ENCODE results near the gene MARK2. TPM values are rescaled to one million over a fixed set of nuclear protein-coding genes. Genes with fewer than 3 reads are reported as not detected.

MARK2 gene
- total RNA-seq, 1 donor from 2014 or later, result 32.4 TPM

DNA sequence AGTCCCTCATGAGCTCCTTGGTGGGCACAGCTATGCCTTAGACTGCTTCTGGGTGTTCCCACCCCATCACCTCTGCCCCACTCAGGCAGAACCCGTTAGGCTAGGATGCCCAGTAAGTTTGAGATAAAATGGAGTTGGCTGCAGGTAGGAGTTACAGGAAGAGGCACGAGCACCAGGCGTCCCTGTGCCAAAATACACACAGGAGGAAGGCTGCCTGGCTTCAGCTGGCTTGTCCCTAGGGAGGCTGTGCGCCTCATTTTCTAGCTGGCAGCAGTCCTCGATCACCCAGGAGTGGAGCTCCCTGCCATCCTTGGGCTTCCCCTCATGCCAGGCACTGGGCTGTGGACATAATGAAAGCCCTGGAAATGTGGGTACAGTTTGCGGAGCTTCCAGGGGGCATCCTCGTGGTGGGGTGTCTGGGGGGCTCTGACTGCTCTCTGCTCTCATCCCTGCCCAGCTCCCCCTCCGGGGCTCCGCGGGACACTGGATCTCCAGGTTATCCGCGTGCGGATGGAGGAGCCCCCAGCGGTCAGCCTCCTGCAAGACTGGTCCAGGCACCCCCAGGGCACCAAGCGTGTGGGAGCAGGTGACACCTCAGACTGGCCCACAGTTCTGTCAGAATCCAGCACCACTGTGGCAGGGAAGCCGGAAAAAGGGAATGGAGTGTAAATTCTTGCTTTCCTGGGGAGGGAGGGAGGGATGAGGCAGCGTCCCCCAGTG lies 12.3 kb upstream of the MARK2 start:
- intact Hi-C loops (cut with DNase I), result no loop called here
- no peak for DNase-seq (ENCODE audit: low spot score)

DNA sequence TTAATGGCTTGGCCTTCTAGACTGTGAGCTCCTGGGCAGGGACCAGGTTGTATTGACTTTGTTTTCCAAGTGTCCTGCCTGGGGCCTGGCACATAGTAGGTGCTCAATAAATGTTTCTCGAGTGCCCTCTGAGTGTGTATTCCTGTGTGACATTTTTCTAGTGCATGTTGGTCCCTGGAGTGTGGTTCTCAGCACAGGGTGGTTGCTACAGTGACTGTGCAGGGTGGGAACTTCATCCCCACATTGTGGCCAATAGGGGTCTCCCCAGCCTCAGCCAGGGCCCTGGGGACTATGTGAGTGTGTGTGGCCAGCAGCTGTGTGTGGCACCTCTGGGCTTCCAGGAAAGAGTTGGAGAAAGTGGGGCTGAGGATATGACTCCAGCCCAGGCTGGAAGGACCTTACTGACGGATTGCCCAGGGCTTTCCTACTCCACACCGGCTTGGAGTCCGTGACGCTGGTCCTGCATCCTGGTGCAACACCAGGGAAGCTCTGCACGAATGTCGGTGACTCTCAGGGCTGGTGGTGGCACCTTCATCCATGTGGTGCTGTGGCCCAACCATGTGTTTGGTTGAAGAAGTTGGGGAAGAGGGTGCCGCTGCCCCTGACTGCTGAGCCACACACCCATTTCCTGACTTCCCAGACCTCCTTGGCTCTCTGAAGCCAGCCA lies 9.0 kb upstream of the MARK2 start:
- intact Hi-C loops (cut with DNase I), result no loop called here
- no peak for DNase-seq (ENCODE audit: low spot score)

GRCh38 chr11:63831326-63831725 lies 7.6 kb upstream of the MARK2 start:
- intact Hi-C loops (cut with DNase I), result no loop called here
- no peak for DNase-seq (ENCODE audit: low spot score)

- intact Hi-C loops (cut with DNase I), result no loop called here
- DNase-seq (ENCODE audit: low spot score), result no peak
Observed at GRCh38 chr11:63832336-63832735, 6.6 kb upstream of the MARK2 start.

DNA sequence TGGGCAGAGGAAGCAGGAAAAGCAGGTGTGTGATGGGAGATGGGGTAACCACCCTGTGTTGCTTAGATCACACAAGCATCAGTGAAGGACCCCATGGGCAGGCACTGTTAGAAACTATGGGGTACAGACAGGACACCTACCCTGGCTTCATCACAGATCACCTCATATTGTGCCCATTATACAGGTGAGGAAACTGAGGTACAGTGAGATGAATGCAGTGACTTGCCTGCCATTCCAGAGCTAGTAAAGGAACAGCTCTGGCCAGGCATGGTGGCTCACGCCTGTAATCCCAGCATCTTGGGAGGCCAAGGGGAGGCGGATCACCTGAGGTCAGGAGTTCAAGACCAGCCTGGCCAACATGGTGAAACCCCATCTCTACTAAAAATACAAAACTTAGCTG lies 5.9 kb upstream of the MARK2 start:
- intact Hi-C loops (cut with DNase I), result no loop called here
- no peak for DNase-seq (ENCODE audit: low spot score)

DNA sequence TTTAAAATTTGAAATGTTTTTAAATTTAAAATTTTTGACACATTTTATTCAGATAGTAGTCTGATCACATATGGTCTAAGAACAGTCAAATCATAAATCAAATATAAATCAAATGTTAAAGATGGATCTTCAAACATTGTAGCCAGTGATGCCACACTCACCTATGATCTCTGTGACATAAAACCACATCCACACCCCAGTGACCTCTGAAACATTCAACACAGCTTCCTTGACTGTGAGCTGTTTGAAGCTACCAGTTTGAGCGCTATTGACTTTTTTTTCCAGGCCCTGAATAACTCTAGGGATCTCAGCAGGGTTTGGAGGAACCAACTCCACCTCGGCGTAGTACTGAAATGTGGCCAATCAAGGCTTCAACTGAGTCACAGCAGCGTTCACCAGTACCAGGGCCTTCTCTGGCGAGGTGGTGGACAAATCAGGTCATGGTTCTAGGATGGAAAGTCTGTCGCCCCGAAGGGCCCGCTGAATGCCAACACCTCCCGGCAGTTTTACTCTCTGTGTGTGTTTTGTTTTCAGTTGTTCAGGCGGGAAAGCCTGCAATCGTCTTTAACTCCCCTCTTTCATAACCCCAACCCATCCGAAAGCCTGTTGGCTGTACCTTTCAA lies 4.3 kb upstream of the MARK2 start:
- DNase-seq (ENCODE audit: low spot score), result no peak
- intact Hi-C loops (cut with DNase I), result loop anchor here (5.0 kb wide), 1 partner anchor 318 kb away; no protein-coding TSS in a partner anchor

DNA sequence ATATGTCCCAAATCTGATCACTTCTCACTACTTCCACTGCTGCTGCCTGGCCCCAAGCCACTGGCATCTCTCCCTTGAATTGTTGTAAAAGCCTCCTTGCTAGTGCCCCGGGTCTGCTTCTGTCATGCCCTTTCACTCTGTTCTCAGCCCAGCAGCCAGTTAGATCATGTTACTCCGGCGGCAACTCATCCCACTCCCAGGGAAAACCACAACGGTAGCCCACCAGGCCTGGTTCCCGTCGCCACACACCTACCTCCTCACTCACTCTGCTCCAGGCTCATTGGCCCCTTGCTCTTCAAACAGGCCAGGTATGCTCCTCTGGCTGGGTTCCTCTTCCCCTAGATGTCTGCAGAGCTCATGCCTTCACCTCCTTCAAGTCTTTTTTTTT lies 3.8 kb upstream of the MARK2 start:
- no peak for DNase-seq (ENCODE audit: low spot score)
- intact Hi-C loops (cut with DNase I), result loop anchor here (5.0 kb wide), 1 partner anchor 317 kb away; no protein-coding TSS in a partner anchor

GRCh38 chr11:63837027-63837688 lies 1.8 kb upstream of the MARK2 start:
- peak; percentile 83 for DNase-seq (ENCODE audit: low spot score)
- intact Hi-C loops (cut with DNase I), result loop anchor here (1.0 to 5.0 kb wide), 2 partner anchors 108 to 315 kb away; no protein-coding TSS in a partner anchor

DNA sequence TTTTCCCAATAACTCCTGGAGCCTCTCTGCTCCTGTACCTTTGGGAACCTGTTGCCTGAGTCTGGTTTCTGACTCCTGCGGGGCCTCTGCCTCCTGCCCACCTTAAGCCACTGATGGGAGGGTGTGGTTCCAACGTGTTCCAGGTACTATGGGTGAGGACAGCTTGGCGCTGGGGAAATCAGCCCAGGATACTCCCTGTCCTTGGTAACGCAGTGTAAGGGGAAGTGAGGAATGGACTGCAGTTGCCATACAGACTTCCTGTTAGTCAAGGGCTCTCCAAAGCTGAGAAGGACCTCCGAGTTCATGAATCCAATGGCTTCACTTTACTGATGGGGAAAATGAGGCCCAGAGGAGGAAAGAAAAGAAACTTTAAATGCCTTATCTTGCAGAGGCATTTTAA lies 1.2 kb upstream of the MARK2 start:
- intact Hi-C loops (cut with DNase I), result loop anchor here (1.0 to 5.0 kb wide), 5 partner anchors 69 to 315 kb away; partner anchors contain the start of genes COX8A and ZFTA
- no peak for DNase-seq (ENCODE audit: low spot score)

DNA sequence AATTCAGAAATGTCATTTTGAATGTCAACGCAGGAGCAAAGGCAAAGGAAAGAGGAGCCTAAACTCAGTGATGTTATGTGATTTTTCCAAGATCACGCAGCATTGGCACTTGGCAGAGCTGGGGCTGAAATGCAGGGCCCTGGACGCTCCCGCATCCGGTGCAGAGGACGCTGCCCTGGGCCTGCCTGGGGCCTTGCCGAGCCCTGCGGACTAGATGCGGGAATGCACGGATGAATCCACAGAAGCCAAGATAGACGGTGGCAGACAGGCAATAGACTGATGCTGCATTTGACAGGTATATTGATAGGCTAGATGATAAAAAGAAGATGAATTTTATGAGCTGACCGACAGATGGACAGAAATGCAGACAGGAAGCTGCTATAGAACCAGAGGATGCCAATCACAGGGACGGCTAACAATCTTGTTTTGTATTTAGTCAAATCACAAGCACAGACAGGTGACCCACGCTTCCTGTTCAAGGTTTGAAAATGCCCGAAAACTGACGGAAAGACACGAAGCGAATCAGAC lies 696 bp upstream of the MARK2 start:
- DNase-seq (ENCODE audit: low spot score), result no peak
- intact Hi-C loops (cut with DNase I), result loop anchor here (1.0 to 5.0 kb wide), 4 partner anchors 69 to 314 kb away; partner anchors contain the start of genes COX8A and ZFTA

GRCh38 chr11:63839508-63840355 lies 822 bp downstream of the MARK2 start:
- intact Hi-C loops (cut with DNase I), result loop anchor here (2.0 to 5.0 kb wide), 4 partner anchors 29 to 313 kb away; partner anchors contain the start of gene ZFTA
- no peak for DNase-seq (ENCODE audit: low spot score)

- DNase-seq (ENCODE audit: low spot score), result no peak
- intact Hi-C loops (cut with DNase I), result loop anchor here (2.0 kb wide), 1 partner anchor 28 kb away; no protein-coding TSS in a partner anchor
Observed at GRCh38 chr11:63840356-63841060, 1.6 kb downstream of the MARK2 start.

DNA sequence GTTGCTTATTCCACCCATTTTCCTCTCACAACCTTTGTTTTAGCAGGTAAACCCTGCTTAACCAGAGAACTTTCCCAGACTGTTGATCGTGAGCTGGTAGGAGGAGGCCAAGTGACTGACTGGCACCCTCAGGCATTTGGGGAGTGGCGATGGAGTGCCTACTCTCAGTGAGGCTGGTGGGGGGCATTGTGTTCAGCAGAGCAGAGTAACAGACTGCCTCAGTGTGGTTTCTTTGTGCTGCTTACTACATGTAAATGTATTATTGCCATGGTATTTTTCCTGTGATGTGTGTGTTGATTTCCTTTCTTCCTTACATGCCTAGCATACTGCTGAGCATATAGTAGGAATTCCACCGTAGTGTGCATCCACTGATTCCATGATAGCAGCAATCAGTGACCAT lies 2.6 kb downstream of the MARK2 start:
- intact Hi-C loops (cut with DNase I), result loop anchor here (2.0 kb wide), 1 partner anchor 27 kb away; no protein-coding TSS in a partner anchor
- DNase-seq (ENCODE audit: low spot score), result no peak

GRCh38 chr11:63843041-63843440 lies 4.1 kb downstream of the MARK2 start:
- intact Hi-C loops (cut with DNase I), result no loop called here
- no peak for DNase-seq (ENCODE audit: low spot score)

DNA sequence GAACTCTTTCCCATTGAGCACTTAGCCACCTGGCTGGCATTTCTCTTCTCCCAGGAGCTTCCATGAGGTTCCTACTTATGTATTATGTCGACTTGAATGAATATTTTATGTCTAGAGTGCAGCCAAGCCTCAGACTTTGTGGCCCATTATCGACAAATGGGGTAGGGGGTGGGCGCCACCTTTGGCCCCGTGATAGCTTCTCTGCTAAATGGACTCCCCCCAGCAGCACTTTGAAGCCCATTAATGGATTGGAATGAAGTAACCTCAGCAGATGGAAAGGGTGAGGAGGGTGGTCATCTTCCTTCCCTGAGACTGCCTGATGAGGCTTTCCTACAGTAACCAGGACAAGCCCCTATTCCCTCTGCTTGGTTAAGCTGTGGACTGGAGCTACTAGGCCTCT lies 5.9 kb downstream of the MARK2 start:
- no peak for DNase-seq (ENCODE audit: low spot score)
- intact Hi-C loops (cut with DNase I), result no loop called here

DNA sequence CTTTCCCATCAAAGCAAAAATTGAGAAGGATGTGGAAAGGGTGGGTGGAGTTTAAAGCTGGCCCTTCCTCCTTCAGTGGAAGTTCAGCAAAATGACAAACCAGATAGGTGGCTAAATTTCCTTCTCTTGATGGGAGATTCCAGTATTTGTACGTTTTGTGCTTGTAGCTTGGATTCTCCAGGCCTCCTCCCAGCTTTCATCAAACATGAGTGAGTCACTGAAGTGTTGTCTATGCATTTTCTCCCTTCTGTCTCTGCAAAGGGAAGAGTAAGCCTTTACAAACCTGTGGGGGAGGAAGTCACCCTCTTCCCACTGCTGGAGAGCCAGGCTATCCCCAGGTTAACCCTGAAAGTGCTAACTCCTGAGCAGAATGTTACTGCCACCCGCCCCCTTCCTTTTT lies 6.4 kb downstream of the MARK2 start:
- DNase-seq (ENCODE audit: low spot score), result no peak
- intact Hi-C loops (cut with DNase I), result no loop called here

DNA sequence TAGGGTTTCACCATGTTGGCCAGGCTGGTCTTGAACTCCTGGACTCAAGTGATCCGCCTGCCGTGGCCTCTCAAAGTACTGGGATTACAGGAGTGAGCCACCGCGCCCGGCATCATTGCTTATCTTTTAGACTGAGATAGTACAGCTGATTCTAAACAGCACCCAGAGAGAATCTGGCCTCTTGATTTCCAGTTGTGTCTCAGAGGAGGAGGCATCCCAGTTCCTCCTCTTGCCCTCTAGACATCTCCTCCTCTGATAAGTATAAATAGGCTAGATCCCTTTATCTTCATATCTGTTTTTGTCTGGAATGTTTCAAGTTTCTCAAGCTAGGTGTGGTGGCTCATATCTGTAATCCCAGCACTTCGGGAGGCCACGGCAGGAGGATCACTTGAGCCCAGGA lies 7.0 kb downstream of the MARK2 start:
- no peak for DNase-seq (ENCODE audit: low spot score)
- intact Hi-C loops (cut with DNase I), result no loop called here

DNA sequence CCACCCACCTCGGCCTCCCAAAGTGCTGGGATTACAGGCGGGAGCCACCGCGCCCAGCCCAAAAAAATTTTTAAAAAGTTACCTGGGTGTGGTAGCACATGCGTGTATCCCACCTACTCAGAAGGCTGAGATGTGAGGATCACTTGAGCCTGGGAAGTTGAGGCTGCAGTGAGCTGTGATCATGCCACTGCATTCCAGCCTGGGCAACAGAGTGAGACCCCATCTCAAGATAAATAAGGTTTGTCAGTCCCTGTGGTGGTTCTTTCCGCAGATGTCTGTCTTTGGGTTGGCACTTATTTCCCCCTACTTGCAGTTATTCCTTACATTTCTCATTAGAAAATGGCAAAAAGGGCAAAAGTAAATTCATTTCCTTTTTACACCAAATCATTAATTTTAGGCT lies 8.0 kb downstream of the MARK2 start:
- DNase-seq (ENCODE audit: low spot score), result no peak
- intact Hi-C loops (cut with DNase I), result no loop called here
